GM12864 (cell line): ENCODE results near the gene CCDC3.

Source experiments
- DNase-seq: peaks from one replicate; pipeline ENCODE4 v3.0.0-alpha.2; 2011; ENCODE audit warnings: low read depth
- H3K4me3 ChIP-seq: 2 replicates; pipeline ENCODE4 v1.5.1; 2011; ENCODE audit warnings: mild to moderate bottlenecking, low read depth, low read length, control low read depth
- TF ChIP-seq, protein P1 (sequence below): IDR thresholded peaks from 2 replicates; pipeline ENCODE4 v1.5.1; 2011; ENCODE audit warnings: low read depth, mild to moderate bottlenecking, moderate library complexity, low read length, control low read depth, inconsistent platforms; ENCODE audit errors: missing control alignments

Gene CCDC3

DNA sequence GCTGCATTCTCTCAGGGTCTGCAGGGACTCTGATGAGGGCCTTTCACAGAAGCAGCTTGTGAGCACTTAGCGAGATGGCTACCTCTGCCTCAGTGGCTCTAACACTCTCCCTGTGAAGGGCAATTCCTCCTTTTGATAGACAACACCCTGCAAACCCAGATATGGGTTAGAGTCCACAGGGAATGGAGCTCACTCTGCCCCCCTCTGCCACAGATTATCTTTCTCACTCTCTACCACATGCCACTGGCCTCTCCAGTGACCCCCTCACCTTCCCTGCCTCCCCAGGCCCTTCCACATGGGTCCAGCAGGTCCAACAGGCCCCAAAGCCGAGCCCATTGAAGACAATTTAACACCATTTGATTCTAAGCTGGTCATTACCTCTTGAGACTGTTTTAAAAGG, 72.1 kb downstream of the CCDC3 start:
- no peak for DNase-seq
- TF ChIP-seq, protein P1, sequence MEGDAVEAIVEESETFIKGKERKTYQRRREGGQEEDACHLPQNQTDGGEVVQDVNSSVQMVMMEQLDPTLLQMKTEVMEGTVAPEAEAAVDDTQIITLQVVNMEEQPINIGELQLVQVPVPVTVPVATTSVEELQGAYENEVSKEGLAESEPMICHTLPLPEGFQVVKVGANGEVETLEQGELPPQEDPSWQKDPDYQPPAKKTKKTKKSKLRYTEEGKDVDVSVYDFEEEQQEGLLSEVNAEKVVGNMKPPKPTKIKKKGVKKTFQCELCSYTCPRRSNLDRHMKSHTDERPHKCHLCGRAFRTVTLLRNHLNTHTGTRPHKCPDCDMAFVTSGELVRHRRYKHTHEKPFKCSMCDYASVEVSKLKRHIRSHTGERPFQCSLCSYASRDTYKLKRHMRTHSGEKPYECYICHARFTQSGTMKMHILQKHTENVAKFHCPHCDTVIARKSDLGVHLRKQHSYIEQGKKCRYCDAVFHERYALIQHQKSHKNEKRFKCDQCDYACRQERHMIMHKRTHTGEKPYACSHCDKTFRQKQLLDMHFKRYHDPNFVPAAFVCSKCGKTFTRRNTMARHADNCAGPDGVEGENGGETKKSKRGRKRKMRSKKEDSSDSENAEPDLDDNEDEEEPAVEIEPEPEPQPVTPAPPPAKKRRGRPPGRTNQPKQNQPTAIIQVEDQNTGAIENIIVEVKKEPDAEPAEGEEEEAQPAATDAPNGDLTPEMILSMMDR, result no peak
- no peak overlapping the region for H3K4me3 ChIP-seq

DNA sequence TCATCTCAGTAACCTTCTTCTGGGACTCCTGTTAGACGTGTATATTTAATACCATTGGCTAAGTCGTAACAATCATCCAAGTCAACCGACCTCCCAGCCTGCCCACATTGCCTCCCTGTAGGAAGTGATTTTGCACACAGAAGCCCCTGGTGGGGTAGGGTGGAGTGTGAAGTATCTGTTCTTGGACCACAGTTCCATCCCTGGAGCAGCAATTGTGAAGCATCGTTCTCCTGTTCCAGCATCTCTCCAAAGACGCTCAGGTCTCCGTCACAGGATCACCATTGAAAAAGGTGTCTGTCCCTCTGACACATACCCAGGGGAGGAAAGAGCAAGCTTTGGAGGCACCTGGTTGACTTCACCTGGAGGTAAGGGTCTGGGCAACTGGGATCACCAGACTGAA, 72.9 kb downstream of the CCDC3 start:
- TF ChIP-seq, protein P1, result no peak
- no peak for DNase-seq
- no peak overlapping the region for H3K4me3 ChIP-seq

DNA sequence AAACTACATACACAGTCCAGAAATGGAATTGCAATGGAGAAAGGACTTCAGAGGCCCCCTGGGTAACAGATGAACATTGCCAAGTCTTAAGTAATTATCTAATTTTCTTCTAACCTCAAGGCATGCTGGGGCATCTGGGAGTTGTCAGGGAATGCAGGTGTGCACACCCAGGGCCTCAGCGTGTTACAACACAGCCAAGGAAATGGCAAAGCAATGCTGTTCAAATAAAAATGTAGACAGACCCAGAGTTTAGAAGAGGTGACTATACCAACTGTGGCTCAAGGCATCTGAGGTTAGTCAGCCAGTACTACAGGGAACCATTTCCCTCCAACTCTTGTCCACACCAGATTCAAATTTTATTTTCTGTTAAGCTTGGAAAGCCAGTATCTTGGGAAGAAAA, 73.6 kb downstream of the CCDC3 start:
- TF ChIP-seq, protein P1, result no peak
- DNase-seq, result no peak
- H3K4me3 ChIP-seq, result no peak overlapping the region

DNA sequence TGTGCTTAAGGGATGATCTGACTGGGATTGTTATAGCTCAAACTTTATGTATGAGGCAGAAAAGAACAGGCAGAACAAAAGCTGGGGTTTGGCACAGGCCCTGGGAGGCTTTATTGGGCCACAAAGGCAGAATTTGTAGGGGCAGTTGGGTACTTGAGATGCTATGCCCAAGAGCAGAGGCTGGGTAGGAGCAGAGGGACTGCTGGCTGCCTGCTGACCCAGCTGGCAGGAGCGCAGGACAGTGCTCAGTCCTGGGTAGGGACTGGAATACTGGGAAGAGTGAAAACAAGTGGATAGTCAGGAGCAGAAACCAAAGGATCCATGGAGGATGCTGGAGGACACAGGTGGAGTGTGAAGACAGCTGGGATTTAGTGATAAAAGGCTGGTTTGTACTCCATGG, 75.7 kb downstream of the CCDC3 start:
- TF ChIP-seq, protein P1, result no peak
- DNase-seq, result no peak
- no peak overlapping the region for H3K4me3 ChIP-seq

DNA sequence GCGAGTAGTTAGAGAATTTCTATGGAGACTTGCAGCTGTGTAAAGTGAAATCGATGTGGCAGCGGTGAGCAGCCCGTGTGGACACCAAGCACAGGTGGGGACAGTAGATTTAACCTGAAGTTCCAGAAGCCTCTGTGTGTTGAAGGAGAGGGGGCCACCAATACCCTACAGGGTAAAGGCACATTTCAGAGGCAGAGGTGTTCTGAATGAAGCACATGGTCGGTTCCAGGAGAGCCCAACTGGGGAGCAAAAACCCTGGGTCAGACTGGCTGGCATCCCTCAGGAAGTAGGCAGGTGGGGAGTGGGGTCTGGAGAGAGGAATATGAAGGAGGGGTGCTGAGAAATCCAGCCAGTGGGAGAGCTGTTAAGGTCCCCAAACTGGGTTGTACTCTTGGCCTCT, 76.6 kb downstream of the CCDC3 start:
- no peak overlapping the region for H3K4me3 ChIP-seq
- no peak for DNase-seq
- TF ChIP-seq, protein P1, result no peak

DNA sequence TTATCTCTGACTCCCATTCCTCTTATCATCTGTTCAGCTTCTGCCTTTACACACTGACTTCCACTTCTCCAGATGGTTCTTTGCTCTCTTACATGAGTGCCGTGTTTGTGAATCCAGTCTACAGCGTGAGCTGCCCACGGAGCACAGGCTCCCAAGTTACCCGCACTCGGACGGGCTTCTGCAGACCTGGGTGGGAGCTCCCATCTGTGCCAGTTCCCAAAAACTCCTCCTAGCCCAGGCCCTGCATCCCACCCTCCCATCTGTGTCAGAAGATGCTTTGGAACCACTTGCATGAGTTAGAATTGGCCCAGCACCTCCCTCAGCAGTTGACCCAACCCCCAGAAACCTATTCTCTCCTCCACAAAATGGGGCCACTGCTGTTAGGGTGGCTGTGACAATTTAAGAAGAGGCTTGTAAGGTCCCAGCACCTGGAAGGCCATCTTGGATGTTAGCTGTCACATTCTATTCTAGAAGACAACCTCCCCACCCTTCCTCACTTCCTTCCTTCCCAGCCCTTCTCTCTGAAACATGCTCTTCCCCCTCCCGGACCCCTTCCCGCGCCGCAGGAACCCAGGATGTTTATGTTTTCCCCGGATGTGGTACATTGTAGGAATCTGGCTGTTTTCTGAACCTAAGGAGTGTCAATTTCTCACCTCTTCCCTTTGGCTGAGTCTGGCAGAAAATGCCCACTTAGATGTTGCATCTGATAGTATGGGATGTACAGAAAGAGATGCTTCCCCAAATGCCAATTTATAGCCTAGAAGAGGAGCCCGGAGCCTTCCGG, 79.2 kb downstream of the CCDC3 start:
- DNase-seq, result no peak
- H3K4me3 ChIP-seq, result no peak overlapping the region
- TF ChIP-seq, protein P1, result no peak

DNA sequence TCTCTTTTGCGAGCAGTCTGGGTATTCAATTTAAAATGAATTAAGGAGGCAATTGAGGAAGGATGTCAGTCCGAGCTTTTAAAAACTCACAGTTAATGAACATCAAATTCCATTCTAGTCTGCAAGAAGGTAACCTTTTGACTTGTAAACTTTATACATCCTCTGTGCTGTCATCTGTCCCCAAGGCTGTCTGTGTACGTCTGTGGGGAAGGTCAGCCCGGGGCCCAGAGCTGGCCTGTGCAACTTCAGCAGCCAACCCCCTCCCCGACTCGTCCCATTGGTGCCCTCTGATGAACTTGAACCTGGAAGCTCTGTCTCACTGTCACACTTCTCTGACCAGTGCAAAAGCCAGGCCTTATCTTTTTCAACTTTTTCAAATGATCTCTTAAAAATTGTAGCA, 80.3 kb downstream of the CCDC3 start:
- TF ChIP-seq, protein P1, result no peak
- no peak overlapping the region for H3K4me3 ChIP-seq
- DNase-seq, result no peak
